SK-N-SH treated with all-trans-retinoic acid at 6 μM for 48 hours (cell line): ENCODE data around the gene KCNH1.

ENCODE experiments used
- ATAC-seq: fragments of 200-7000 bp; cut with Tn5 transposase; 3 replicates; pipeline ENCODE4 v1.9.1; 2020; ENCODE audit warnings: mild to moderate bottlenecking, moderate library complexity
- ARNTL ChIP-seq: fragments of 450-650 bp; formaldehyde crosslinking; IDR thresholded peaks from 2 replicates; pipeline ENCODE4 v1.5.0; 2020; ENCODE audit warnings: low read depth, mild to moderate bottlenecking, moderate library complexity, borderline replicate concordance
- BACH2 ChIP-seq: fragments of 250-450 bp; sonication (Bioruptor Pico); IDR thresholded peaks from 2 replicates; pipeline ENCODE4 v1.9.0; 2021; ENCODE audit warnings: mild to moderate bottlenecking, borderline replicate concordance
- CSDC2 ChIP-seq: fragments of 250-450 bp; sonication (Bioruptor Pico); IDR thresholded peaks from 2 replicates; pipeline ENCODE4 v1.5.0; 2020; ENCODE audit warnings: mild to moderate bottlenecking, moderate library complexity
- ESRRG ChIP-seq: fragments of 250-450 bp; sonication (Bioruptor Pico); IDR thresholded peaks from 2 replicates; pipeline ENCODE4 v1.6.1; 2021; ENCODE audit warnings: mild to moderate bottlenecking
- GLIS3 ChIP-seq: fragments of 250-450 bp; sonication (Bioruptor Pico); IDR thresholded peaks from 2 replicates; pipeline ENCODE4 v1.5.0; 2020; ENCODE audit warnings: mild to moderate bottlenecking, moderate library complexity
- ISL1 ChIP-seq: fragments of 250-450 bp; sonication (Bioruptor Pico); IDR thresholded peaks from 2 replicates; pipeline ENCODE4 v2.1.2; 2022; ENCODE audit warnings: mild to moderate bottlenecking, moderate library complexity
- OSR1 ChIP-seq: fragments of 250-450 bp; sonication (Bioruptor Pico); IDR thresholded peaks from 2 replicates; pipeline ENCODE4 v1.8.0; 2022; ENCODE audit warnings: moderate library complexity, mild to moderate bottlenecking, inconsistent platforms
- POU6F1 ChIP-seq: fragments of 250-450 bp; sonication (Bioruptor Pico); IDR thresholded peaks from 2 replicates; pipeline ENCODE4 v1.8.0; 2021; ENCODE audit warnings: low read depth, mild to moderate bottlenecking, moderate library complexity, borderline replicate concordance
- PPARA ChIP-seq: fragments of 250-450 bp; sonication (Bioruptor Pico); IDR thresholded peaks from 2 replicates; pipeline ENCODE4 v1.5.0; 2020; ENCODE audit warnings: mild to moderate bottlenecking, borderline replicate concordance
- RARB ChIP-seq: fragments of 250-450 bp; sonication (Bioruptor Pico); IDR thresholded peaks from 2 replicates; pipeline ENCODE4 v1.8.0; 2021; ENCODE audit warnings: mild to moderate bottlenecking, moderate library complexity
- TCF4 ChIP-seq: fragments of 250-450 bp; sonication (Bioruptor Pico); IDR thresholded peaks from 2 replicates; pipeline ENCODE4 v1.8.0; 2021; ENCODE audit warnings: mild to moderate bottlenecking, moderate library complexity, borderline replicate concordance
- TOX ChIP-seq: fragments of 250-450 bp; sonication (Bioruptor Pico); IDR thresholded peaks from 2 replicates; pipeline ENCODE4 v1.8.0; 2021; ENCODE audit warnings: mild to moderate bottlenecking, moderate library complexity, borderline replicate concordance
- ZFP3 ChIP-seq: fragments of 250-450 bp; sonication (Bioruptor Pico); IDR thresholded peaks from 2 replicates; pipeline ENCODE4 v1.5.0; 2020; ENCODE audit warnings: mild to moderate bottlenecking, moderate library complexity
- ZFP30 ChIP-seq: fragments of 450-650 bp; formaldehyde crosslinking; IDR thresholded peaks from 2 replicates; pipeline ENCODE4 v1.5.0; 2022; ENCODE audit warnings: mild to moderate bottlenecking, moderate library complexity
- ZNF565 ChIP-seq: fragments of 450-650 bp; formaldehyde crosslinking; conservative IDR thresholded peaks from 2 replicates; pipeline ENCODE4 v1.5.0; 2020; ENCODE audit warnings: low read depth, mild to moderate bottlenecking, moderate library complexity
- ZNF70 ChIP-seq: fragments of 450-650 bp; formaldehyde crosslinking; IDR thresholded peaks from 2 replicates; pipeline ENCODE4 v1.5.0; 2020; ENCODE audit warnings: mild to moderate bottlenecking, moderate library complexity
- ZNF8 ChIP-seq: fragments of 450-650 bp; formaldehyde crosslinking; IDR thresholded peaks from 2 replicates; pipeline ENCODE4 v1.5.0; 2020; ENCODE audit warnings: mild to moderate bottlenecking, moderate library complexity
- TF ChIP-seq, protein P1 (sequence below): fragments of 250-450 bp; sonication (Bioruptor Pico); IDR thresholded peaks from 2 replicates; pipeline ENCODE4 v1.5.1; 2021; ENCODE audit warnings: mild to moderate bottlenecking, moderate library complexity
- TF ChIP-seq, protein P2 (sequence below): fragments of 250-450 bp; sonication (Bioruptor Pico); IDR thresholded peaks from 2 replicates; pipeline ENCODE4 v1.5.1; 2020; ENCODE audit warnings: low read depth, mild to moderate bottlenecking, moderate library complexity
- TF ChIP-seq, protein P3 (sequence below): fragments of 250-450 bp; sonication (Bioruptor Pico); IDR thresholded peaks from 2 replicates; pipeline ENCODE4 v1.5.0; 2020; ENCODE audit warnings: mild to moderate bottlenecking, moderate library complexity
- TF ChIP-seq, protein P4 (sequence below): fragments of 250-450 bp; sonication (Bioruptor Pico); IDR thresholded peaks from 2 replicates; pipeline ENCODE4 v1.8.0; 2020; ENCODE audit warnings: mild to moderate bottlenecking, moderate library complexity, borderline replicate concordance

Gene KCNH1

GRCh38 chr1:210917560-210918169 is 216.3 kb downstream of the KCNH1 start:
- ATAC-seq: no peak
- TF ChIP-seq TCF4 (CRISPR knock-in tag) (no peak), CSDC2 (CRISPR knock-in tag) (no peak), OSR1 (no peak), RARB (no peak), POU6F1 (CRISPR knock-in tag) (no peak), ESRRG (CRISPR knock-in tag) (no peak), ZNF70 (CRISPR knock-in tag) (no peak), ARNTL (no peak), TOX (CRISPR knock-in tag) (no peak), BACH2 (no peak), PPARA (CRISPR knock-in tag) (no peak), ZNF565 (no peak), GLIS3 (no peak)
- TF ChIP-seq, protein P1, sequence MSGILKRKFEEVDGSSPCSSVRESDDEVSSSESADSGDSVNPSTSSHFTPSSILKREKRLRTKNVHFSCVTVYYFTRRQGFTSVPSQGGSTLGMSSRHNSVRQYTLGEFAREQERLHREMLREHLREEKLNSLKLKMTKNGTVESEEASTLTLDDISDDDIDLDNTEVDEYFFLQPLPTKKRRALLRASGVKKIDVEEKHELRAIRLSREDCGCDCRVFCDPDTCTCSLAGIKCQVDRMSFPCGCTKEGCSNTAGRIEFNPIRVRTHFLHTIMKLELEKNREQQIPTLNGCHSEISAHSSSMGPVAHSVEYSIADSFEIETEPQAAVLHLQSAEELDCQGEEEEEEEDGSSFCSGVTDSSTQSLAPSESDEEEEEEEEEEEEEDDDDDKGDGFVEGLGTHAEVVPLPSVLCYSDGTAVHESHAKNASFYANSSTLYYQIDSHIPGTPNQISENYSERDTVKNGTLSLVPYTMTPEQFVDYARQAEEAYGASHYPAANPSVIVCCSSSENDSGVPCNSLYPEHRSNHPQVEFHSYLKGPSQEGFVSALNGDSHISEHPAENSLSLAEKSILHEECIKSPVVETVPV: no peak
- TF ChIP-seq, protein P2, sequence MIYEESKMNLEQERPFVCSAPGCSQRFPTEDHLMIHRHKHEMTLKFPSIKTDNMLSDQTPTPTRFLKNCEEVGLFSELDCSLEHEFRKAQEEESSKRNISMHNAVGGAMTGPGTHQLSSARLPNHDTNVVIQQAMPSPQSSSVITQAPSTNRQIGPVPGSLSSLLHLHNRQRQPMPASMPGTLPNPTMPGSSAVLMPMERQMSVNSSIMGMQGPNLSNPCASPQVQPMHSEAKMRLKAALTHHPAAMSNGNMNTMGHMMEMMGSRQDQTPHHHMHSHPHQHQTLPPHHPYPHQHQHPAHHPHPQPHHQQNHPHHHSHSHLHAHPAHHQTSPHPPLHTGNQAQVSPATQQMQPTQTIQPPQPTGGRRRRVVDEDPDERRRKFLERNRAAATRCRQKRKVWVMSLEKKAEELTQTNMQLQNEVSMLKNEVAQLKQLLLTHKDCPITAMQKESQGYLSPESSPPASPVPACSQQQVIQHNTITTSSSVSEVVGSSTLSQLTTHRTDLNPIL: no peak
- TF ChIP-seq, protein P3, sequence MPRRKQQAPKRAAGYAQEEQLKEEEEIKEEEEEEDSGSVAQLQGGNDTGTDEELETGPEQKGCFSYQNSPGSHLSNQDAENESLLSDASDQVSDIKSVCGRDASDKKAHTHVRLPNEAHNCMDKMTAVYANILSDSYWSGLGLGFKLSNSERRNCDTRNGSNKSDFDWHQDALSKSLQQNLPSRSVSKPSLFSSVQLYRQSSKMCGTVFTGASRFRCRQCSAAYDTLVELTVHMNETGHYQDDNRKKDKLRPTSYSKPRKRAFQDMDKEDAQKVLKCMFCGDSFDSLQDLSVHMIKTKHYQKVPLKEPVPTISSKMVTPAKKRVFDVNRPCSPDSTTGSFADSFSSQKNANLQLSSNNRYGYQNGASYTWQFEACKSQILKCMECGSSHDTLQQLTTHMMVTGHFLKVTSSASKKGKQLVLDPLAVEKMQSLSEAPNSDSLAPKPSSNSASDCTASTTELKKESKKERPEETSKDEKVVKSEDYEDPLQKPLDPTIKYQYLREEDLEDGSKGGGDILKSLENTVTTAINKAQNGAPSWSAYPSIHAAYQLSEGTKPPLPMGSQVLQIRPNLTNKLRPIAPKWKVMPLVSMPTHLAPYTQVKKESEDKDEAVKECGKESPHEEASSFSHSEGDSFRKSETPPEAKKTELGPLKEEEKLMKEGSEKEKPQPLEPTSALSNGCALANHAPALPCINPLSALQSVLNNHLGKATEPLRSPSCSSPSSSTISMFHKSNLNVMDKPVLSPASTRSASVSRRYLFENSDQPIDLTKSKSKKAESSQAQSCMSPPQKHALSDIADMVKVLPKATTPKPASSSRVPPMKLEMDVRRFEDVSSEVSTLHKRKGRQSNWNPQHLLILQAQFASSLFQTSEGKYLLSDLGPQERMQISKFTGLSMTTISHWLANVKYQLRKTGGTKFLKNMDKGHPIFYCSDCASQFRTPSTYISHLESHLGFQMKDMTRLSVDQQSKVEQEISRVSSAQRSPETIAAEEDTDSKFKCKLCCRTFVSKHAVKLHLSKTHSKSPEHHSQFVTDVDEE (CRISPR knock-in tag): no peak

- ATAC-seq: no peak
Observed at GRCh38 chr1:210916548-210916947, 217.4 kb downstream of the KCNH1 start.

More at GRCh38 chr1:210916548-210916947, 217.4 kb downstream of the KCNH1 start:
- TF ChIP-seq ZFP30 (no peak), ZNF8 (no peak), ISL1 (CRISPR knock-in tag) (no peak), CSDC2 (CRISPR knock-in tag) (no peak), PPARA (CRISPR knock-in tag) (no peak), ZFP3 (CRISPR knock-in tag) (no peak), OSR1 (no peak), RARB (no peak), ARNTL (no peak), GLIS3 (no peak), BACH2 (no peak), ESRRG (CRISPR knock-in tag) (no peak), ZNF565 (no peak), TOX (CRISPR knock-in tag) (no peak)
- TF ChIP-seq, protein P4, sequence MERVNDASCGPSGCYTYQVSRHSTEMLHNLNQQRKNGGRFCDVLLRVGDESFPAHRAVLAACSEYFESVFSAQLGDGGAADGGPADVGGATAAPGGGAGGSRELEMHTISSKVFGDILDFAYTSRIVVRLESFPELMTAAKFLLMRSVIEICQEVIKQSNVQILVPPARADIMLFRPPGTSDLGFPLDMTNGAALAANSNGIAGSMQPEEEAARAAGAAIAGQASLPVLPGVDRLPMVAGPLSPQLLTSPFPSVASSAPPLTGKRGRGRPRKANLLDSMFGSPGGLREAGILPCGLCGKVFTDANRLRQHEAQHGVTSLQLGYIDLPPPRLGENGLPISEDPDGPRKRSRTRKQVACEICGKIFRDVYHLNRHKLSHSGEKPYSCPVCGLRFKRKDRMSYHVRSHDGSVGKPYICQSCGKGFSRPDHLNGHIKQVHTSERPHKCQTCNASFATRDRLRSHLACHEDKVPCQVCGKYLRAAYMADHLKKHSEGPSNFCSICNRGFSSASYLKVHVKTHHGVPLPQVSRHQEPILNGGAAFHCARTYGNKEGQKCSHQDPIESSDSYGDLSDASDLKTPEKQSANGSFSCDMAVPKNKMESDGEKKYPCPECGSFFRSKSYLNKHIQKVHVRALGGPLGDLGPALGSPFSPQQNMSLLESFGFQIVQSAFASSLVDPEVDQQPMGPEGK (CRISPR knock-in tag): no peak
- TF ChIP-seq, protein P3 (CRISPR knock-in tag): no peak
- TF ChIP-seq, protein P2: no peak
